A549 (cell line): ENCODE results near the gene GRK3.

Experiments used
- CEBPB ChIP-seq, 2 experiments: fragments of >200 bp in 1 of 2; sonication (Bioruptor Twin) in 1 of 2; formaldehyde crosslinking in 1 of 2; IDR thresholded peaks; 2 replicates each; pipeline ENCODE4 v1.6.1; 2012 to 2016
- CHD2 ChIP-seq: fragments of 150-350 bp; IDR thresholded peaks from 2 replicates; pipeline ENCODE4 v1.6.1; 2014; ENCODE audit warnings: low read length; ENCODE audit not compliant: partially characterized antibody
- CHD4 ChIP-seq: fragments of 200-600 bp; sonication (generic); IDR thresholded peaks from 2 replicates; pipeline ENCODE4 v1.6.1; 2016; ENCODE audit warnings: antibody characterized with exemption, mild to moderate bottlenecking, borderline replicate concordance
- CTCF ChIP-seq: fragments of >200 bp; sonication (Bioruptor Twin); formaldehyde crosslinking; IDR thresholded peaks from 3 replicates; pipeline ENCODE4 v1.5.1; 2016
- ELK1 ChIP-seq: fragments of 150-350 bp; IDR thresholded peaks from 2 replicates; pipeline ENCODE4 v1.6.1; 2014; ENCODE audit warnings: low read depth, mild to moderate bottlenecking, low read length
- ESRRA ChIP-seq: fragments of 150-350 bp; IDR thresholded peaks from 2 replicates; pipeline ENCODE4 v1.6.1; 2014; ENCODE audit warnings: mild to moderate bottlenecking, low read length, borderline replicate concordance
- HOXB5 ChIP-seq: fragments of 250-450 bp; sonication (Bioruptor Pico); IDR thresholded peaks from 2 replicates; pipeline ENCODE4 v1.5.0; 2020; ENCODE audit warnings: mild to moderate bottlenecking, moderate library complexity
- JUN ChIP-seq, 2 experiments: fragments of >200 bp; sonication (Bioruptor Twin); formaldehyde crosslinking; IDR thresholded peaks; 2 replicates in 1 of 2; 3 replicates in 1 of 2; pipeline ENCODE4 v1.6.1; 2016 to 2017
- KDM1A ChIP-seq: fragments of 200-600 bp; sonication (generic); IDR thresholded peaks from 2 replicates; pipeline ENCODE4 v1.6.1; 2016; ENCODE audit warnings: low read depth, mild to moderate bottlenecking
- POLR2A ChIP-seq: IDR thresholded peaks from 2 replicates; pipeline ENCODE4 v1.6.1; 2012; ENCODE audit warnings: mild to moderate bottlenecking, low read length
- RAD21 ChIP-seq, 2 experiments: fragments of >200 bp in 1 of 2; sonication (Bioruptor Twin) in 1 of 2; formaldehyde crosslinking in 1 of 2; IDR thresholded peaks in 1 of 2; conservative IDR thresholded peaks in 1 of 2; 2 replicates in 1 of 2; 3 replicates in 1 of 2; pipeline ENCODE4 v1.6.1; 2012 to 2018; ENCODE audit warnings: inconsistent platforms in 1 of 2
- USF2 ChIP-seq: fragments of 450-650 bp; IDR thresholded peaks from 2 replicates; pipeline ENCODE4 v1.6.1; 2014; ENCODE audit warnings: antibody characterized with exemption
- ZFP36 ChIP-seq: fragments of 450-650 bp; IDR thresholded peaks from 2 replicates; pipeline ENCODE4 v1.6.1; 2014; ENCODE audit warnings: borderline replicate concordance; ENCODE audit not compliant: partially characterized antibody
- ZNF302 ChIP-seq: fragments of 250-450 bp; sonication (Bioruptor Pico); IDR thresholded peaks from 2 replicates; pipeline ENCODE4 v1.9.0; 2021; ENCODE audit warnings: inconsistent platforms, mild to moderate bottlenecking, moderate library complexity

GRCh38 chr22:25763239-25763777, 198.8 kb downstream of the GRK3 start:
- TF ChIP-seq ZNF302 (CRISPR knock-in tag) = no peak
- no peak for TF ChIP-seq POLR2A
- TF ChIP-seq USF2 = no peak
- TF ChIP-seq JUN (IDR thresholded peaks at IDR 0.05) = no peak
- TF ChIP-seq CTCF = no peak
- TF ChIP-seq CEBPB (IDR thresholded peaks at IDR 0.05) = no peak
- TF ChIP-seq ELK1 = no peak
- no peak for TF ChIP-seq KDM1A
- TF ChIP-seq ESRRA = no peak
- no peak for TF ChIP-seq CHD4
- TF ChIP-seq CHD2 = no peak
- no peak for TF ChIP-seq RAD21 (conservative IDR thresholded peaks at IDR 0.05 in 1 of 2, IDR thresholded peaks at IDR 0.05 in 1 of 2)
- TF ChIP-seq ZFP36 = no peak
- no peak for TF ChIP-seq HOXB5 (CRISPR knock-in tag)
